NCI-H146 (cell line): ENCODE data around the gene FXYD6.

Source experiments
- DNase-seq: peaks from one replicate; lab custom pipeline; 2025; lab: John Stamatoyannopoulos, UW

FXYD6 gene

DNA sequence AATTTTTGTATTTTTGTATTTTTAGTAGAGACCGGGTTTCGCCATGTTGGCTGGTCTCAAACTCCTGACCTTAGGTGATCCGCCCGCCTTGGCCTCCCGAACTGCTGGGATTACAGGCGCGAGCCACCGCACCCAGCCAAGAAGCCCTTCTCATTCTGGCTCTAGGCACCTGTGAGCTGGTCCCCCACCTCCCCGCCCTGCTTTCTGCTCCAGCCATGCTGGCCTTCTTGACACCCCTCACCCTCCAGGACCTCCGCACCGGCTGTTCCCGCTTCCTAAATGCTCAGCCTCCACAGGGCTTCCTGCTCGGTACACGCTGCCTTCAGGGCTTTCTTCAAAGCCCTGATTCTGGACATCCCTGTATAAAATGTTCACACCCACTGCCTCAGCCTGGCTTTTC is 46.4 kb downstream of the FXYD6 start:
- DNase-seq, result no peak

DNA sequence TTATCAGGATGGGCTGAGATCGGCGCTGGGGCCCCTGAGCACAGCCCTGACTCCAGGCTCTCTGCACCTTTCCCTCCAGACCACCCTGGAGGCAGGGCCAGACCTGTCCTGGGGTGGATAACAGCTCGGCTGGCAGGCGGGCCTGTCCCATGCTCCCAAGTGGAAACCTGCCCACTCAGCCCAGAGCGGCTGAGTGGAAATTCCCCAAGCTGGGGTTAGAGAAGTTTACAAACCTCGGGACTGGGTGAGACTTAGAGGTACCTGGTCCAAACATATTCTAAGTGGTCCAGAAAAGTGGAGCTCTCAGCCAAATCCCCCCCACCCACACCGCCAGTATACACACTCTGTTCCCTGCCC is 47.1 kb downstream of the FXYD6 start:
- DNase-seq, result no peak

DNA sequence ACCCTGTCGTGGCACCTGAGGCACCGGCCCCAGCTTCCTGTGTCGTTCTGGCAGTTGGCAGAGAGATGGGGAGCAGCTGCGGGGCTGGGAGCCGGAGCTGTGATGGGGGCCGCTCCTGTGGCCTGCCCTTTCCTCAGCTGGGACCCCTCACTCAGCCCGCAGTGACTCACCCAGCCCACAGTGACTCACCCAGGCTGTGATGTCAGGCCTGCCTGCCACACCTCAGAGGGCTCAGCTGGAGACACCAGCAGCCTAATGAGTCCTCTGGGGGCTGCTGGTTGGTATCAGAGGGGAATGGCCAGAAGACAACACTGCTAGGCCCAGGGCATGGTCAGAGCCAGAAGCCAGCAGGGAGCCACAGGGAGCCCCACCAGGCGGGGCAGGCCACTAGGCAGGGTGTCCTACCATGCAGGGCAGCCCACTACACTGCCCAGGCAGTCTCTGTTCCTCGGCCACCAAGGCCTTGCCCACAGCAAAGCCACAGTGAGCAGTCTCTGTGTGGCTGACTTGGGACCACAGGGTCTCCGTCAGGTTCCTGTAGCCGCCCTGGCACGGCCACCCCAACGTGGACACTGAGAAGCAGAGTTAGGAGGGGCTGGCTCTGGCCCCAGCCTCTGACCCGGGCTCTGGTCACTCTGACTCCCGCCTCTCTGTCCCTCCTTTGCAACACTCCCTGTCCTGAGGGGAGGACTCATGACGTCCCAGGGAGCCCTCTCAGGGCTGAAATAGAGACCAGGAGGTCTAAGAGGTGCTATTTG is 47.7 kb downstream of the FXYD6 start:
- DNase-seq, result no peak

DNA sequence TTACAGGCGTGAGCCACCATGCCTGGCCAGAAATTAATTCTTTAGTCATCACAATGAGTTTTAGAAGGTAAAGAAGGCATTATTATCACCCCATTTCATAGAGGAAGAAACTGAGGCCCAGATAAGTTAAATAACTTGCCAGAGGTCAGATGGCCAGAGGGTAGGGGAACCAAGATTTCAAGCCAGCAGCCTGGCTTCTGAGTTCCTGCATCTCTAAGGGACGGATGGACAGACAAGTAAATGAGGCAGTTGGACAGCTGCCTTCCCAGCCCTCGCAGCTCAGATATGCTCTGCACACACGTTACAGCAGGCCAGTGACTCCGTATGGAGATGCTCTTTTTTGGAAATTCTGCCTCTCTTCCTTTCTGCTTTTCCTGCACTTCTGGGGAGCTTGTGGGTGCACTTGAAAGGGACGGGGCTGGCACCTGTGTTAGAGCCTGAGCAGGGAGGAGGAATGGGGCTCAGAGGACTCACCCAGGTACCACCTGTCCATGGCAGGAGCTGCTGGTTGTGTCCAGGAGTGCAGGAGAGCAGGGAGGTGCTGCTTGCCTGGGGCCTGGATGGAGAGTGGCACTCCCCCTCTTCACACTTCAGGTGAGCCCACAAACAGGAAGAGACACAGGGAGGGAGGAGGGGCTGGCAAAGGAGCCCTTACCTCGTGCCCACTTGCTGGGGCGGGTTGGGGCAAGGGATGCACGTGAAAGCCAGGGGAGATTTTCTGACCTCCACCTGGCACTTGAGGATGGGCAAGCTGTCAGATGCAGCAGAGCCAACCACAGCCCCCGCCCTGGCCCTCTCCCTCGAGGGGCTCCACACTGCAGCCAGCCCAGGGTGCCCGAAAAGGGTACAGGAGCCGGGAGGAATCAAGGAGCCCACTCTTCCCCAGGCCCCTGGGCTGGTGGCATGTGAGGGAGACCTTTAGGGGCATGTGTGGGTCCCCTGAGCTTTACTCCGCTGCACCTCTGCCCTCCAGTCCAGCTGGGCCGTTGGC is 48.6 kb downstream of the FXYD6 start:
- no peak for DNase-seq

DNA sequence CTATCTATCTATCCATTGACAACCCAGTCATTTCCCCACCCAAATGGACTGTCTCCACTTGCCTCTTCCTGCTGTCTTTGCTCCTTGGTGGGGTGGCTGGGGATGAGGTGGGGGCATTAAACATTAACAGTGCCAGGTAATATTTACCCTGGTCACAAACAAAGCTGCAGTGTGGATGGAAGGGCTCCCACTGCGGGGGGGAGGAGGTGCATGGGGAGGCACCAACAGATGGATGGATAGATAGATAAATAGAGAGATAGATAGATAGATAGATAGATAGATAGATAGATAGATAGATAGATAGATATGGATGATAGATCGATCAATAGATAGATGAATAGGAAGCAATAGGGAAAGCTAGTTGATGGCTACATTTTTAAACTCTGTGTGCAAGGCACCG is 49.6 kb downstream of the FXYD6 start:
- no peak for DNase-seq

DNA sequence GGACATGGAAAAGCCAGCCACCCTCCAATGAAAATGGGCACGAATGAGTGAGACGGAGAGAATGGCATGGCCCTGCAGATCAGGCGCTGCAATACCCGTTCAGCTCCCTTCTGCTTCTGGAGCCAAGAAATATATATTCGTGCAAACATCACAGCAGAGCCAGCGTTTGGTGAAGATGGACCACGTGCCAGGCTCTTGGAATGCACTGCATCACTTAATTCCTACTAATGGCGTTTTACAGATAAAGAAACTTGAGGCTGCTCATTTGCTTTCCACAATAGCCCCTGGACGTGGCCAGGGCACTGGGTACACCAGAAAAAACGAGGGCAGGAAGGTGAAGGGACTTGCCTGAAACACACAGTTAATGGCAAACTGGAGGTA is 50.3 kb downstream of the FXYD6 start:
- no peak for DNase-seq

DNA sequence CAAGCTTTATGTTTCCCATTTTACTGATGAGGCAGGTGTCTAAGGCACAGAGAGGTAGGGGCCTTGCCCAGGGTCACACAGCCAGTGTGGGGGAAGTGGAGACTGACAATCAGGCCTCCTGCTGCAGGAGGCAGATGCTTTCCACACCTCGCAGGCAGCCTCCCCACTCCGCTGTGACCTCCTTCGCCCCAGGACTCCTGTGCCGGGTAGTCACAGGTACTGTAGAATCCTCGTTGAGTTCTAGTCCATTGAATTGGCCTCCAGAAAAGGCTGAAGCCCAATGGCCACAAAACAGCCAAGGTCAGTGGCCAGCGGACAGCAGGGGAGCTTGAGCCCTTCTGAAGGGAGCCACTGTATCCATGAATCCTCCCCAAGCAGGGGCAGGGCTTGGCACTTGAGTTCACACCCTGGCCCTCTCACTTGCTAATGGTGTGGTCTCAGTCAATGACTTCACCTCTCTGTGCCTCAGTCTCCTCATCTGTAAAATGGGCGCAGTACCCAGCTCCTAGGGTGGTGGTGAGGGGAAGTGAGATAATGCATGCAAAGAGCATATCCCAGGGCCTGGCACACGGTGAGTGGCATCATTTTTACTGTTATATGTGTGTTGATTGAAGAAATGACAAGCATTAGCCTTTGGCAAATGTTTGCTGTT is 50.8 kb downstream of the FXYD6 start:
- no peak for DNase-seq

DNA sequence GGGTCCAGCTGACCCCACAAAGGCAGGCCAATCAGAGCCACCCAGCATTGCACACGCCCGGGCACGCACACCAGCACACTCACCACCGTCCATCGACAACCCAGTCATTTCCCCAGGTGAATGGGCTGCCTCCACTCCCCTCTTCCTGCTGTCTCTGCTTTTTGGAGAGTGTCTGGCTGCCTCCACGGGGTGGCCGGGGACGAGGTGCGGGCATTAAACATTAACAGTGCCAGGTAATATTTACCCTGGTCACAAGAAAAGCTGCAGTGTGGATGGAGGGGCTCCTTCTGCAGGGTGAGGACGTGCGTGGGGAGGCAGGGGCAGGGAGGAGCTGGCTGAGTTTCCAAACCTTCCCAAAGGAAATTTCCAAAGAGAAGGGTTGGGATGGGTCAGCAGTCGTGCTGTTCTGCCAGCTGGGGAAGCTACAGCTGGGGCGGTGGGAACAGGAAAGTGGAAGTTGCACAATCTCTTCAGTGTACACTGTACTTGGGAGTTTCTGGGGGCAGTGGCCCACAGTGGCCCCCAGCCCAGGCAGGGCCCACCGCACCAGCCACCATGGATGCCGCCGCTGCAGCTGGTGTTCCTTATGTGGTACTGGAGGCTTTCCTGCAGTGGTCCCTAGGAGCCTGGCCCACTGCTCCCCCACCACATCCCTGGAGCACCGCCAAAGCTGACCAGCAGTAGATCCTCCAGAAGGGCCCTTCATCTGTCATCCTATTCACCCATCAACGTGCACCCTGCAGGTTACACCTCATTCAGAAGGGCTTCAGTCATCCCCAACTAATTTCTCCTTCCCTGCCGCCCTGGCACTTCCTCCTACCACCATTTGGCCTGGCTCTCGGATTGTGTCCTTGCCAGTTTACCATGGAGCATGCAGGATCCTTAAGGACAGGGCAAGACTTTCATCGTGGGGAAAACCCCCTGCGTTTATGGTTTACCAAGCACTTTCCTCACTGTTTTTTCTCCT is 51.6 kb downstream of the FXYD6 start, which contains the start of gene FXYD2:
FXYD2 (minus strand) TSS at position 174 of the 967 bp plus-strand sequence; CDS start at position 108, 66 bp downstream.
- no peak for DNase-seq

DNA sequence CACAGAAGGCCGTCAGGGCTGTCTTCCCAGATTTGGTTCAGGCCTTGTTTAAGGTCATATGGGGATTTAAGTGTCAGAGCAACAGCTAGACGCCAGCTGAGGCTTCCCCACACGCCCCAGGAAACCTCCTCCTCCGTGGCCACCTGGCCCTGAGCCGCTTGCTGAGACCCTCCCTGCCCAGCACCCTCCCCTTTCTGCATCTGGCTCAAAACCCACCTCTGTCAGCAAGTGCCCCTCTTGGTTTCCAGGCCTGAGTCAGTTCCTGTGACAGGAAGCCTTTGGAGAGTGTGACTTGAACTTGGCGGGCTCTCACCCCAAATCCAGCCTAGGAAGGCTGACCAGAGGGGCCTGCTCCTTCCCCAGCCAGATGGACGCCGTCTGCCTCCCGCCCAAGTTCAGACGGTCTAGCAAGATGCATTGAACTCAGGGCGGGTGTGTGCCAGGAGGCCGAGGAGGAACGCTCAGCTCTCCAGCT is 52.5 kb downstream of the FXYD6 start:
- DNase-seq, result no peak

DNA sequence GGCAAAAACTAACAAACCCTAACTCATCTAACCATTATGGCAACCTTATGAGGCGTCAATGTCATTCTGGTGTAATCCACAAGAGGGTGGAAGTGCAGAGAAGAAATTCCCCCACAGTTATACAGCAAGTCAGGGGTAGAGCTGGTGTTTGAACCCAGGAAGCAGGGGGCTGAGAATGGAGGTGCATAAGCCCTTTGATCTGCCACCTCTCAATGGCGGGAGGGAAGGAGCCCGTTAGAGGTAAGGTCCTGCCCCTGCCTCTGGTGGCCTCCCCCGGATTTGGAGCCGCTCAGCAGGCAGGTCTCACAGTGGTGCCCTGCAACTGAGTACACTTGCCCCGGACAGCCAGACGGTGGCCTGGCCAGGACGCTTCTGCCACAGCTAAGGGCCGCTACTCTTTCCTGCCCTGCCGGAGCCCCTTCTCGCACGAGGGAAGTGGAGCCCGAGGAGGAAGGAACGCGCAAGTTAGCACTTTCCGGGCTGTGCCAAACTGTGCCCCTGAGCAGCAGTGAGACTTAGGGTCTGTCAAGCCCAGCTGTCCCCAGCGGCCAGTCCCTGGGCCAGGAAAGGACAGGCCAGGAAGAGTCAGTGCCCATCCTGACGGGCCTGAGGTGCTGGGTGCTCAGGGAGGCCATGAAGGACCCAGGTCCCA is 53.0 kb downstream of the FXYD6 start:
- no peak for DNase-seq

DNA sequence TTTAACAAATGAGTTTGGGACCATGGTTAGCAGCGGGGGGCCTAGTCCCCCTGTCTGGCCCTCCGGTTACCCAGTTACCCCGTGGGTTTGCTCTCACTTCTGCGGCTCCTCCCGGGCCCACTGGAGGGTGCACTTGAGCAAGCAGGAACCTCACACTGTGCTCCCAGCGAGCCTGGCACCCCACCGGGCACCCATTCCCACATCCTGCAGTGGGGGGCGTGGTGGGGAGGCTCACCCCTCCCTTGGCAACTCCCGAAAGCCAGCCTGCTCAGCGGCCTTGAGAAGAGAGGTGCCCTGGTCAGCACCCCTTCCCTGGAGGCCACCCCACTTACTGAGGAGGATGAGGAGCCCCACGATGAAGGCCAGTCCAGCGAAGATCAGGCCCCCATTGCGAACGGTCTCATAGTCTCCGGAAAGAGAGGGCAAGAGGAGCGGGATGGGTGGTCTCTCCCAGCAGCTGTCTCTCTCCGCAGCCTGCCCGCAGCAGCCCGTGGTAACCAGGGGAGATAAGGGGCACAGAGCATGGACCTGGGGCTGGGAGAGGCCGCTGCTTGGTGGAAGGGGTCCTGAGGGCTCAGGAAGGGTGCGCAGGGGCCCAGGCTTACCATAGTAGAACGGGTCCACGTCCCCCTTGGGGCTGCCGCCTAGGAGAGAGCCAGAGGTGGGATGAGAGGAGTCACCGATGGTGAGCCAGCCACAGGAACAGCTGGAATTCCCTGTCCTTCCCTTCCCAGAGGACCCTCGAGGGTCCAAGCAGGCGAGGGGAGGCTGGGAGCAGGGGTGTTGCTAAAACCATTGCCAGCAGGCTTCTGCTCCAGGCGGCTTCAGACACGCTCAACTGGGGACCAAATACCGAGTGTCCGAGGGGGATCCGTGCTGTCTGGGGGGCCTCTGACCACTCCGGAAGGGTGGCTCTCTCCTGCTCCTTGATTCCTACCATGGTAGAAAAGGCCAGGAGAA is 54.1 kb downstream of the FXYD6 start:
- DNase-seq, result peak; percentile 60

DNA sequence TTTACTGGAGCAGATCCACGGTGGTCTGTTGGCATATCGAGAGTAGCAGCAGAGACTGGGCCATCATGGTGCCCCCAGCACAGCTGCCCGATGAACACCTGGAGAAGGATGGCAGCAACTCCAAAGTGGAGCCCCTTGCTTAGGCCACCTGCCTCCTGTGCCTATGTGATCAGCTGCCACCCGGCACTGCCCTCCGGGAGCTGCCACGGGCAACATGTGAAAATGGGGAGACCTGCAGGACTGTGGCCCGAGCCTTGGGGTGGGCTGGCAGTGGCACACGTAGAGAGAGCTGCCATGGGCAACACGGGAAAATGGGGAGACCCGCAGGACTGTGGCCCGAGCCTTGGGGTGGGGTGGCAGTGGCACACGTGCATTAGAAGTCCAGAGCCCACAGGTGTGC is 55.0 kb downstream of the FXYD6 start:
- DNase-seq, result no peak

DNA sequence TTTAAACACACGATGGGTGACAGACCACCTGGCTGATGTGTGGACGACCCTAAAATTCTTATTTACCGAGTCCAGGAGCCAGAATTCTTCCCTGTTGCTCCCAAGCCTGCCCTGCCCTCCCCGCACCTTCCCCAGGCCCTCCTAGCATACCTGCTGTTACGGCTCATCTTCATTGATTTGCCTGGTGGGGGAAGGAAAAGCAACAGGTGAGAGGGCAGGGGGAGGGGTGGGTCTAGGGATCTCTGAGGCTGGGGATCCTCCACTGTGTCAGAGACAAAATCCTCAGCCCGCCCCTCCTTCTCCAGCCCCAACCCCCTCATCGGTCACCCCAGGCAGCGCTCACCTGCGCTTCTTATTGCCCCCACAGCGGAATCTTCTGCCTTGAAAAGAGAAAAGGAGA is 55.9 kb downstream of the FXYD6 start:
- peak; percentile 60 for DNase-seq

DNA sequence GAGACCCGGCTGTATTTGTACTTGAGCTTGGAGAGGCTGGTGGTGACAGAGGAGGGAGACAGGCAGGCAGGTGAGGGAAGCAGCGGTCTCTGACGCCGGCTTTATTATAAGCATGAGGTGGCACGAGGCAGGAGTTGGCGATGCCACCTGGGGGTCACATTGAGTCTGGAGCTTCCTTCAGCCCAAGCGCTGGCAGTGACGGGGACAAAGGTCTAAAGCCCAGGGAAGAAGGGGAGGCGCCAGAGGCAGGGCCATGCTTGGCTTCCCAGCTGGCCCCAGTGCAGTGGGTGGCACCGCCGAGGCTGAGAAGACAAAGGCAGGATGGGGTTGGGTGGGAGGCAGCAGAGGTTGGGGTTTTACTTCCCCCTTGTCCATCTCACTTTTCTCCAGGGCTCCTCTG is 56.4 kb downstream of the FXYD6 start:
- DNase-seq, result peak; percentile 91

DNA sequence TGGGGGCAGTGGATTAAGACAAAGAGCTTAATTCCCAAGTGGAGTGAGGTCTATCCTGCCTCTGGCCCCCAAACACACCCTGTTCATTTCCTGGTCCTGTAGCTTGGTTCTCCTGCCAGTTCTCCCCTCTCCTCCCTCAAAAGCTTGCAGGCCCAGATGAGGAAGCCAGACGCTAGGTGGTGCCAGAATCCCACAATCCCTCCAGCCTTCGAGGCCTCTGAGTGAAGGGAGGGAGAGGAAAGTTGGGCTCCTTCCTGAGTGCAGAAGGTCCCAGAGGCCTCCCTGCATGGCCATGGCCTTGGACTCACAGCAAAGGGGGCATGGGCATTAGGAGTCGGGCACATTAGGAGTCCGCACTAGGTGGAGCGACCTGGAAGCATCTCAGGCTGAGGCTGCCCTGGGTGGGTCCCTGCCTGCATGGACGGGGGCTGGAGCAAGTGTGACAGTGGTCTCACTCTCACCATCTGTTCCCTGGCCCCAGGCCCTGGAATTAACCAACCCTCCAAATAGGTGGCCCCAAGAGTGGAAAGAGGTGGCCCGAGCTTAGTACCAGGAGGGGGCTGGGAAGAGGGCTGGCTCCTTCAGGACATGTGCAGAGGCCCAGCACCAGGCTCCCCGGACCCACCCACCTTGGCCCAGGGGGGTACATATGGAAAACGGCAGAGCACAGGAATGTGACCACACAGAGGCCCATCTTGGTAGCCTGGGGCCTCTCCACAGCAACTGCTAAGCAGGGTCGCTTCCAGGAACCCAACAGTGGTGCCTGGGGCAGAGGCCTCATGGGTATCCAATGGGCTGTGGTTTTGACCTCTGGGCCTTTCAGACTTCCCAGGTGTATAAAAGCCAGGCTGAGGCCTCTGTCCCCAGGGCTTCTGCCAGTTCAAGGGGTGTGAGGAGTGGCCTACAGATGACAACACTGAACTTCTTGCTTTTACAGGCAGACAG is 57.1 kb downstream of the FXYD6 start:
- peak; percentile 62 for DNase-seq

DNA sequence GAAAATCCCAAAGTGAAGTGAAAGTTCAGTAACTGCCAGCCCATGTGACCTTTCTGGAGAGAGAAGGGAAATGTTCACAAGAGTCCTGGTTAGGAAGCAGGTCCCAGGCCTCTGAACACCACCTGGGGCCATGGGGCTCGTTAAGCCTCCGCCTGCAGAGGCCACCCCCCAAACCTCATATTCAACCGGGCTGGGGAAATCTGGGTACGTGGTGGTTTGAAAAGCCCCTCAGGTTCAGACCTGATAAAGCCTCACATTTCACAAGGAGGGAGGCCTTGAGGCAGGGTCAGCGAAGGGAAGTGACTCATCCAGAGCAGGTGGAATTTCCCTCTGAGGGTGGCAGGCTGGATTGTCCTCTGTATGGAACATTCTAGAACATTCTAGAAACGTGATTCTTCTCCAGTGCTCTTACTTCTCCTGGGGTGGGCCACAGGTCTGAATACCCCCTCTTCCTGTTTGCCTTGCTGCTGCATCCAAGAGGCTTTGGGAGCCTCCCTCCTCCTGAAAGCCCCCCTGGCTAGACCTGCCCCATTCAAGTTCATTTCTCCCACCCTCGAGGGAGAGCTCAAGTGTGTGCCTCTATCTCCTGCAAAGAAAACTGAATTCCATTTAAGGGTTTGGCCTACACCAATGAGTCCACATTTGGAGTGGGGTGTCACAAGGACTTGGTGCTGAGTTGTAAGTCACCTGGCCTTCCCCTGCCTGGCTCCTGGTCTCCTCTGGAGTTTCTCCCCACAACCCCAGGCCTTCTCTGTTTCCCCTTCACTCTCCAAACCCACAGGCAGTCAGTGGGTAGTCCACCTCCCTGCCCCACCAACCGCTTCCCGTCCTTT is 58.2 kb downstream of the FXYD6 start:
- DNase-seq, result no peak

DNA sequence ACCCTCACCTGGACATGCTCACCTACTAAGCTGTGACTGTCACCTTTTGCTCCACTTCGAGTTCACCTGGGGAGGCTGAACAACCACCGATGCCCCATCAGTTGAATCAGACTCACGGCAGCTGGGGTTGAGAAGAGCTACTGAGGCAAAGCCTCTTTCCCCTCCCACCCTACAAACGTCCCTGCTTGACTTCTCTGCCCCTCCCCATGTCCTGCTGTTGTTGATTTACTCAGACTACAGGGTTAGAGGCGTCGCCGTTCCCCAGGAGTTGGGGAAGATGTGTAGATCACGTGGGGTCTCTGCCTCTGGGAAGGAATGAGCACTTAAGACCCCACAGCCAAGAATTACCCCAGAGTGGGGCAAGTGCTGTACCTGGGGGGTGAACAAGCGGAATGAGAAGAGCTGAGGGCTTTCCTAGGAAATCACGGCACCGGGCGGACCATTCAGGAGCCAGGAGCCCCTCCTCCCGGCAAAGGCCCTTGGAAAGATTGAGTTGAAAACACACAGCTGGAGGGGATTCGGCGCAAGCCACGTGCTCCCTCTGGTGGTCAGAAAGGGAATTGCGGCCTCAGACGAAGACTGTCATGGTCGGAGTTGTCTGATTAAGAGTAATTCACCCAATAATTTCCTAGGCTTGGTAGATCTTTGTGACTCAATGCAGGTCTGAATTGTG is 59.0 kb downstream of the FXYD6 start:
- peak; percentile 67 for DNase-seq
